ENCODE results near the gene SEC61B.

- no peak for TF ChIP-seq ZNF394 (tag by site-specific recombination; IDR thresholded peaks at IDR 0.05; ENCODE audit: borderline replicate concordance)
- no peak for TF ChIP-seq ZBTB20 (tag by site-specific recombination; IDR thresholded peaks at IDR 0.05)
- TF ChIP-seq ZNF138 (tag by site-specific recombination; IDR thresholded peaks at IDR 0.05; ENCODE audit: borderline replicate concordance): no peak
- no peak for TF ChIP-seq BCL11A (tag by site-specific recombination; IDR thresholded peaks at IDR 0.05; ENCODE audit: low read depth)
- no peak for TF ChIP-seq CTCF (tag by site-specific recombination; IDR thresholded peaks at IDR 0.05)
- TF ChIP-seq ZNF24 (tag by site-specific recombination; IDR thresholded peaks at IDR 0.05): no peak
Observed at GRCh38 chr9:99235069-99235468, 13.0 kb downstream of the SEC61B start.
